ENCODE results near the gene ZNRF1. TPM values are rescaled to one million over a fixed set of nuclear protein-coding genes. Genes with fewer than 3 reads are reported as not detected.

The ZNRF1 gene
- total and polyA plus RNA-seq, 2 of the 8 experiments (the other 6 are each of a cell fraction or from before 2014, with no cell fraction given) = 33.5 to 52.9 TPM

DNA sequence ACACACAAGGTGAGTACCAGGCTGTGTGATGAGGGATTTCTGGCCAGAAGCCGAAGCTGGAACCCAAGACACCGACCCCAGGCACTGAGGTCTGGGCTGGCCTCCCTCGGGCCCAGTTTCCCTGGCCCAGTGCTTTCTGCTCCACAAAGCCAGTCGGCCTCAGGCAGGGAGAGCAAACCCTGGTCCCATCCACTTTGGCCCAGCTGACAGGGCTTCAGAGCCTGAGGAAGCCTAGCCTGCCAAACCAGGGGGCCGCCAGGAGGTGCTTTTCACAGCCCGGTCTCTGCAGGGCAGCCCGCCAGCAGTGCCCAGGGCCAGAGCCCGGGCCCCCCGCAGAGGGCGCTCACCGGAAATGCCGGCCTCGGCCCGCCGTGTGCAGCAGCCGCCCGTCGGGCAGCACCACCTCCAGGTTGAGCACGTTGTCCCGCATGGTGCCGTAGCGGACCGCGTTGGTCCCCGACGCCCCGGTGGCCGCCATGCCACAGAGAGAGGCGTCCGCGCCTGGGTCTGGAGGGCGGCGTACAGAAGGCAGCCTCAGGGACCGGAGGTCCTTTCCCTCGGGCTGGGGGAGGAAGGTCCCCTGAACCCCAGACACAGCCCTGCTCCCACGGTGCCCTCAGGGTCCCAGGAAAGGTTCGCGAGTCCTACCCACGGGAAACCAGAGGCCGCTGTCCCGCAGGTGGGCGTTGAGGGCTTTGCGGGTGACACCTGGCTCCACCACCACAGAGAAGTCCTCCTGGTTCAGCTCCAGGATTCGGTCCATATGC is 115.5 kb downstream of the ZNRF1 start:
- H3K4me1 ChIP-seq (replicated peaks in 1 of 4; ENCODE audit: control insufficient read depth in 3 of 4, insufficient read depth in 4 of 4, low read length in 3 of 4) = peaks cover 8 to 50% (median 40%) of the 10 kb centered on the region in 4 experiments
- H2BK20ac ChIP-seq (ENCODE audit: low read length) = no peak overlapping the region
- ChIA-PET POLR2A (ENCODE audit: partially characterized antibody) (interaction anchor here (1.0 to 1.8 kb wide), 3 partner anchors 9 to 116 kb away, joined by 4 to 7 read pairs (median 5); partner anchors contain the start of gene ZNRF1), CTCF (ENCODE audit: partially characterized antibody) (interaction anchor here (5.2 to 16.3 kb wide), 3 partner anchors 15 to 119 kb away, joined by 44 to 171 read pairs (median 133); partner anchors contain the start of gene ZNRF1)
- no peaks in the 10 kb centered on the region; a peak in 1 of 4 replicates for H3K79me2 ChIP-seq (ENCODE audit: control insufficient read depth in 1 of 2, insufficient read depth in 2 of 2, low read length in 2 of 2)
- no peak overlapping the region for H3K4me2 ChIP-seq (ENCODE audit: insufficient read depth in 1 of 2, low read depth in 2 of 2, low read length in 2 of 2)
- peak overlapping the region; percentile 88; the same call in 1 of the 2 replicates for H2BK15ac ChIP-seq (ENCODE audit: low read length)
- H2AK5ac ChIP-seq (ENCODE audit: low read depth, low read length) = 0 out of 2 replicates have a peak overlapping the region, but pooled peaks have one; percentile 88
- no peak for FAIRE-seq
- no peak overlapping the region for H2BK120ac ChIP-seq (replicated peaks; ENCODE audit: low read depth, low read length)
- peak overlapping the region; percentile 50; the same call in 1 of the 2 replicates for H2BK12ac ChIP-seq (ENCODE audit: low read depth, low read length)
- 92% methylated on average over 34 of the region's 44 CpGs; no CpG with 5 or more reads in 1 of the 2 experiments for WGBS, 2 experiments (ENCODE audit: extremely low coverage in 1 of 2, insufficient coverage in 1 of 2, insufficient read length in 1 of 2, insufficient replicate concordance in 2 of 2, low coverage in 1 of 2, low lambda C conversion rate in 2 of 2, missing lambda C conversion rate in 1 of 2)
- H3K36me3 ChIP-seq (ENCODE audit: control insufficient read depth in 2 of 4, insufficient read depth in 4 of 4, low read length in 3 of 4) = peaks cover 0 to 16% (median 3%) of the 10 kb centered on the region in 4 experiments; a peak in 2 of 8 replicates
- H3K56ac ChIP-seq (replicated peaks; ENCODE audit: insufficient read length, low read depth, low read length) = no peak overlapping the region
- H3K27ac ChIP-seq (ENCODE audit: low read depth, low read length) = no peak overlapping the region
- H3K9me3 ChIP-seq (ENCODE audit: insufficient read depth in 2 of 2, low read depth in 1 of 2, low read length in 1 of 2) = no peaks in the 10 kb centered on the region
- peak overlapping the region; percentile 74 for H4K8ac ChIP-seq (ENCODE audit: extremely low read depth, insufficient read depth, low read length)
- H2AFZ ChIP-seq (ENCODE audit: low read length) = no peak overlapping the region
- H4K20me1 ChIP-seq (replicated peaks in 1 of 2; ENCODE audit: control insufficient read depth in 1 of 2, insufficient read depth in 2 of 2, low read length in 2 of 2) = peaks cover 2 to 3% of the 10 kb centered on the region in 2 experiments
- no peaks in the 10 kb centered on the region for H3K27me3 ChIP-seq (replicated peaks in 1 of 4; ENCODE audit: control insufficient read depth in 3 of 4, extremely low read depth in 1 of 4, insufficient read depth in 3 of 4, low read length in 3 of 4)
- H2BK5ac ChIP-seq (ENCODE audit: low read depth, low read length) = peak overlapping the region; percentile 77; the same call in 1 of the 2 replicates
- no peak for DNase-seq (ENCODE audit: low read depth in 1 of 2, low spot score in 2 of 2)
- no peak overlapping the region for H3K14ac ChIP-seq (ENCODE audit: insufficient read length)
- H3K79me1 ChIP-seq (ENCODE audit: low read depth, low read length) = peaks cover 3% of the 10 kb centered on the region; the same call in 1 of the 2 replicates
- no peaks in the 10 kb centered on the region for H3K23me2 ChIP-seq (ENCODE audit: low read depth, low read length)
- no peak overlapping the region for H3K4ac ChIP-seq (replicated peaks; ENCODE audit: insufficient read length, low read depth, low read length)
- H4K91ac ChIP-seq (replicated peaks; ENCODE audit: insufficient read length, low read length) = no peak overlapping the region
- 0 out of 2 replicates have a peak overlapping the region, but pooled peaks have one; percentile 60 for H3K18ac ChIP-seq (ENCODE audit: extremely low read depth, low read length)
- no peak overlapping the region for H3K4me3 ChIP-seq (ENCODE audit: extremely low read depth in 1 of 4, insufficient read depth in 2 of 4, low read depth in 3 of 4, low read length in 4 of 4)
- no peak overlapping the region for H3K9ac ChIP-seq (replicated peaks in 1 of 4; ENCODE audit: extremely low read depth in 1 of 4, low read depth in 3 of 4, low read length in 3 of 4)
- H3K23ac ChIP-seq (ENCODE audit: insufficient read length) = no peak overlapping the region
- H4K5ac ChIP-seq (ENCODE audit: insufficient read length, low read depth, low read length) = no peak overlapping the region
- TF ChIP-seq NANOG (IDR thresholded peaks at IDR 0.05; ENCODE audit: insufficient read depth, low read depth, low read length, poor library complexity, severe bottlenecking) (no peak), KDM1A (IDR thresholded peaks at IDR 0.05; ENCODE audit: borderline replicate concordance, low read length) (no peak), KDM5A (IDR thresholded peaks at IDR 0.05; ENCODE audit: low read length) (no peak), BCL11A (IDR thresholded peaks at IDR 0.05; ENCODE audit: low read depth in 2 of 2, low read length in 2 of 2) (no peak), PHF8 (conservative IDR thresholded peaks at IDR 0.05; ENCODE audit: low read depth, low read length) (no peak), SP4 (IDR thresholded peaks at IDR 0.05; ENCODE audit: low read length) (no peak), JUND (IDR thresholded peaks at IDR 0.05; ENCODE audit: low read length) (no peak), SAP30 (IDR thresholded peaks at IDR 0.05; ENCODE audit: insufficient read depth, insufficient replicate concordance, low read length) (no peak), TAF1 (IDR thresholded peaks at IDR 0.05; ENCODE audit: low read depth, low read length) (no peak), ASH2L (IDR thresholded peaks at IDR 0.05; ENCODE audit: low read length) (no peak)
- TF ChIP-seq, protein P1, sequence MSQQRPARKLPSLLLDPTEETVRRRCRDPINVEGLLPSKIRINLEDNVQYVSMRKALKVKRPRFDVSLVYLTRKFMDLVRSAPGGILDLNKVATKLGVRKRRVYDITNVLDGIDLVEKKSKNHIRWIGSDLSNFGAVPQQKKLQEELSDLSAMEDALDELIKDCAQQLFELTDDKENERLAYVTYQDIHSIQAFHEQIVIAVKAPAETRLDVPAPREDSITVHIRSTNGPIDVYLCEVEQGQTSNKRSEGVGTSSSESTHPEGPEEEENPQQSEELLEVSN (IDR thresholded peaks at IDR 0.05) = no peak

All from H1 (cell line).